ENCODE measurements around the gene SLC5A6.

DNA sequence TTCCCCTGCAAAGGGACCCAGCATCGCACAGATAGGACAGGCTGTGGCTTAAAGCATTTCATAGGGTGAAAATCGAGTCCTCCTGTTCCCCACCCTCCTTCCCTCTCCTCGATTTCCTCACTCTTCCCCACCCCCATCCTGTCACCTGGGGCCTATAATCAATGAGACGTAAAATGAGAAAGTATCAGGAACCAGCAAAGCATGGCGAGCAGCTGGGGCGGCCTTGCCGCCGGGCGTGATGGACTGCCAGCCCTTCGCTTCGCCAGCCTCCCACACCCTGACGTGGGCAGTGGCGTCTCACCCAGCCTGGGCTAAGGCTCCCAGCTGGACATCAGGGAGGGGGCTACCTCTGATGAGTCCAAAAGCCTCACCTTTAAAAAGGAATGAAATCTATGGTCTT lies 39.7 kb upstream of the SLC5A6 start:
- TF ChIP-seq, protein P1, sequence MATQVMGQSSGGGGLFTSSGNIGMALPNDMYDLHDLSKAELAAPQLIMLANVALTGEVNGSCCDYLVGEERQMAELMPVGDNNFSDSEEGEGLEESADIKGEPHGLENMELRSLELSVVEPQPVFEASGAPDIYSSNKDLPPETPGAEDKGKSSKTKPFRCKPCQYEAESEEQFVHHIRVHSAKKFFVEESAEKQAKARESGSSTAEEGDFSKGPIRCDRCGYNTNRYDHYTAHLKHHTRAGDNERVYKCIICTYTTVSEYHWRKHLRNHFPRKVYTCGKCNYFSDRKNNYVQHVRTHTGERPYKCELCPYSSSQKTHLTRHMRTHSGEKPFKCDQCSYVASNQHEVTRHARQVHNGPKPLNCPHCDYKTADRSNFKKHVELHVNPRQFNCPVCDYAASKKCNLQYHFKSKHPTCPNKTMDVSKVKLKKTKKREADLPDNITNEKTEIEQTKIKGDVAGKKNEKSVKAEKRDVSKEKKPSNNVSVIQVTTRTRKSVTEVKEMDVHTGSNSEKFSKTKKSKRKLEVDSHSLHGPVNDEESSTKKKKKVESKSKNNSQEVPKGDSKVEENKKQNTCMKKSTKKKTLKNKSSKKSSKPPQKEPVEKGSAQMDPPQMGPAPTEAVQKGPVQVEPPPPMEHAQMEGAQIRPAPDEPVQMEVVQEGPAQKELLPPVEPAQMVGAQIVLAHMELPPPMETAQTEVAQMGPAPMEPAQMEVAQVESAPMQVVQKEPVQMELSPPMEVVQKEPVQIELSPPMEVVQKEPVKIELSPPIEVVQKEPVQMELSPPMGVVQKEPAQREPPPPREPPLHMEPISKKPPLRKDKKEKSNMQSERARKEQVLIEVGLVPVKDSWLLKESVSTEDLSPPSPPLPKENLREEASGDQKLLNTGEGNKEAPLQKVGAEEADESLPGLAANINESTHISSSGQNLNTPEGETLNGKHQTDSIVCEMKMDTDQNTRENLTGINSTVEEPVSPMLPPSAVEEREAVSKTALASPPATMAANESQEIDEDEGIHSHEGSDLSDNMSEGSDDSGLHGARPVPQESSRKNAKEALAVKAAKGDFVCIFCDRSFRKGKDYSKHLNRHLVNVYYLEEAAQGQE (IDR thresholded peaks at IDR 0.05; ENCODE audit: insufficient read depth in 1 of 2, low read depth in 2 of 2, low read length in 2 of 2): no peak
- TF ChIP-seq POLR2AphosphoS5 (IDR thresholded peaks at IDR 0.05; ENCODE audit: low read depth, low read length) (no peak), SIN3A (IDR thresholded peaks at IDR 0.05; ENCODE audit: borderline replicate concordance, insufficient read depth, low read length) (no peak), TAF1 (IDR thresholded peaks at IDR 0.05; ENCODE audit: borderline replicate concordance, insufficient read depth, low read length) (no peak), FOXP2 (optimal IDR thresholded peaks at IDR 0.05; ENCODE audit: borderline replicate concordance, extremely low read depth, extremely low read length, insufficient read depth) (no peak)
